Neural crest cell (in vitro differentiated cells): Measurements from ENCODE around the gene P2RY8. TPM values are rescaled to one million over a fixed set of nuclear protein-coding genes. Genes with fewer than 3 reads are reported as not detected.
"Not testable (repeated sequence)": the region's sequence is repeated elsewhere in the genome, so short reads cannot be mapped to it uniquely, and the experiment has no call there.

ENCODE experiments used
- DNase-seq: peaks from one replicate; pipeline ENCODE4 v3.0.0; 2021; ENCODE audit warnings: low read depth, mixed read lengths, low spot score
- H3K27ac Mint-ChIP-seq: one replicate; pipeline ENCODE4 v1.8.0; 2021; ENCODE audit warnings: mild to moderate bottlenecking, mixed read lengths; ENCODE audit not compliant: unreplicated experiment
- H3K27me3 Mint-ChIP-seq: 2 replicates; pipeline ENCODE4 v1.8.0; 2021; ENCODE audit warnings: low read depth, mild to moderate bottlenecking, mixed read lengths
- H3K36me3 Mint-ChIP-seq: 2 replicates; pipeline ENCODE4 v1.8.0; 2021; ENCODE audit warnings: low read depth, mild to moderate bottlenecking, mixed read lengths
- H3K4me1 Mint-ChIP-seq: 2 replicates; pipeline ENCODE4 v1.8.0; 2021; ENCODE audit warnings: mixed read lengths
- H3K4me3 Mint-ChIP-seq: one replicate; pipeline ENCODE4 v1.8.0; 2021; ENCODE audit warnings: mild to moderate bottlenecking, mixed read lengths
- H3K9me3 Mint-ChIP-seq: 2 replicates; pipeline ENCODE4 v1.8.0; 2021; ENCODE audit warnings: mixed read lengths
- total RNA-seq: library from RNA; stranded (reverse); gene quantifications from 2 replicates; pipeline ENCODE4 v1.2.1, GENCODE V29; 2021
- TF ChIP-seq, protein P1 (sequence below): fragments of 200-600 bp; sonication (generic); conservative IDR thresholded peaks from 2 replicates; pipeline ENCODE4 v1.5.0; 2021; ENCODE audit warnings: antibody characterized with exemption, mild to moderate bottlenecking

Gene P2RY8
- total RNA-seq, 1 donor from 2014 or later, result not detected

DNA sequence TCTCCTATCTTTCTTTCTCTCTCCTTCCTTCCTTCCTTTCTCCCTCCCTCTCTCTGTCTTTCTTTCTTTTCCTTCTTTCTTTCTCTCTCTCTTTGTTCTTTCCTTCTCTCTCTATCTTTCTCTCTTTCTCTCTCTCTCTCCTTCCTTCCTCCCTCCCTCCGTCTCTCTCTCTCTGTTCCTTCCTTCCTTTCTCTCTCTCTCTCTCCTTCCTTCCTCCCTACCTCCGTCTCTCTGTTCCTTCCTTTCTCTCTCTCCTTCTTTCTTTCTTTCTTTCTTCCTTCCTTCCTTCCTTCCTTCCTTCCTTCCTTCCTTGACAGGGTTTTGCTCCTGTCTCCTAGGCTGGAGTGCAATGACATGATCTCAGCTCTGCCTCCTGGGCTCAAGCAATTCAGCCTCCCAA is 24.2 kb upstream of the P2RY8 start:
- H3K27me3 Mint-ChIP-seq, result peaks cover 41% of the 10 kb centered on the region
- peaks cover 6% of the 10 kb centered on the region for H3K9me3 Mint-ChIP-seq
- H3K4me3 Mint-ChIP-seq, result no peak overlapping the region
- DNase-seq, result no peak
- H3K4me1 Mint-ChIP-seq, result no peaks in the 10 kb centered on the region
- H3K27ac Mint-ChIP-seq, result no peak overlapping the region
- TF ChIP-seq, protein P1, sequence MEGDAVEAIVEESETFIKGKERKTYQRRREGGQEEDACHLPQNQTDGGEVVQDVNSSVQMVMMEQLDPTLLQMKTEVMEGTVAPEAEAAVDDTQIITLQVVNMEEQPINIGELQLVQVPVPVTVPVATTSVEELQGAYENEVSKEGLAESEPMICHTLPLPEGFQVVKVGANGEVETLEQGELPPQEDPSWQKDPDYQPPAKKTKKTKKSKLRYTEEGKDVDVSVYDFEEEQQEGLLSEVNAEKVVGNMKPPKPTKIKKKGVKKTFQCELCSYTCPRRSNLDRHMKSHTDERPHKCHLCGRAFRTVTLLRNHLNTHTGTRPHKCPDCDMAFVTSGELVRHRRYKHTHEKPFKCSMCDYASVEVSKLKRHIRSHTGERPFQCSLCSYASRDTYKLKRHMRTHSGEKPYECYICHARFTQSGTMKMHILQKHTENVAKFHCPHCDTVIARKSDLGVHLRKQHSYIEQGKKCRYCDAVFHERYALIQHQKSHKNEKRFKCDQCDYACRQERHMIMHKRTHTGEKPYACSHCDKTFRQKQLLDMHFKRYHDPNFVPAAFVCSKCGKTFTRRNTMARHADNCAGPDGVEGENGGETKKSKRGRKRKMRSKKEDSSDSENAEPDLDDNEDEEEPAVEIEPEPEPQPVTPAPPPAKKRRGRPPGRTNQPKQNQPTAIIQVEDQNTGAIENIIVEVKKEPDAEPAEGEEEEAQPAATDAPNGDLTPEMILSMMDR, result no peak
- H3K36me3 Mint-ChIP-seq, result no peaks in the 10 kb centered on the region

DNA sequence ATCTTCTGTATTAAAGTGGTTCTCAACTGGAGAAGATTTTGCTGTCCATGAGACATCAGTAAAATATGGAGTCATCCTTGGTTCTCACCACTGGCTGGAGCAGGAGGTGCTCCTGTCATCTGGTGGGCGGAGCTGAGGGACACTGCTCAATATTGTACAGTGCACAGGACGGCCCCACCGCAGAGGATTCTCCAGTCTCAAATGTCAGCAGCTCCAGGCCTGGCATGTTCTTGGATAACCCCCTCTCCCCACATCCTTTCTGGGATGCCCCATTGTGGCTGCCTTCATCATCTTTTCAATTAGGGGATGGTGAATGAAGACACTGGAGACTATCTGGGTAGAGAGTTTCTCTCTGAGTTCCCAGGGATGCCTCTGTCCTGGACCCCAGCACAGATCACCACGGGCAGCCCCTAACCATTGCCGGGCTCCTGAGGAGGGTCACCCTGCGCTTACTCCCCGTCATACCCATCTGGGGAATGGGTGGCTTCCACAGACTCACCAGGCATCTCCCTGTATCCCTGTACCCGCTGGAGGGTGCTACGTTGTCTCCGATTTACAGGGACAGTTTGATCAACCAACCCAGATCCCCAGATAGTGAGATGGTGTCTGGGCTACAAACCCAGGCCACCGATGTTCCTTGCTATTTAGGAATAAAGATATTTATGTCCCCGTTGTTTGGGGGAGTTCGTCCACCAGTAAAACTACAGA is 21.9 kb upstream of the P2RY8 start:
- no peaks in the 10 kb centered on the region for H3K4me1 Mint-ChIP-seq
- TF ChIP-seq, protein P1, result no peak
- H3K9me3 Mint-ChIP-seq, result peaks cover 6% of the 10 kb centered on the region
- H3K27ac Mint-ChIP-seq, result no peak overlapping the region
- no peak for DNase-seq
- H3K36me3 Mint-ChIP-seq, result no peaks in the 10 kb centered on the region
- H3K4me3 Mint-ChIP-seq, result no peak overlapping the region
- peaks cover 32% of the 10 kb centered on the region for H3K27me3 Mint-ChIP-seq

DNA sequence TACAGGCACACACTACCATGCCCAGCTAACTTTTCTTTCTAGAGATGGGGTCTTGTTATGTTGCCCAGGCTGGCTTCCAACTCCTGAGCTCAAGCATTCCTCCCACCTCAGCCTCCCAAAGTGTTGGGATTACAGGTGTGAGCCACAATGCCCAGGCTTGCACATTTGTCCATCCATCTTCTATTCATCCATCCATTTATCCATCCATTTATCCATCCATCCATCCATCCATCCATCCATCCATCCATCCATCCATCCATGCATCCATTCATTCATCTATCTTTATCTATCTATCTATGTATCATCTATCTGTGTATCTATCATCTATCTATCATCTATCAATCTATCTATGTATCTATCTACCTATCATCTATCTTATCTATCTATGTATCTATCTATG is 20.5 kb upstream of the P2RY8 start:
- not testable (repeated sequence) for DNase-seq, H3K4me3 Mint-ChIP-seq, H3K4me1 Mint-ChIP-seq, H3K9me3 Mint-ChIP-seq, H3K27ac Mint-ChIP-seq, H3K36me3 Mint-ChIP-seq
- H3K27me3 Mint-ChIP-seq, result peaks cover 28% of the 10 kb centered on the region

GRCh38 chrX:1555370-1555769 is 18.4 kb upstream of the P2RY8 start:
- Mint-ChIP-seq H3K4me3 (no peak overlapping the region), H3K9me3 (peaks cover 6% of the 10 kb centered on the region)

GRCh38 chrX:1554469-1555210 is 17.7 kb upstream of the P2RY8 start:
- TF ChIP-seq, protein P1, result no peak
- H3K36me3 Mint-ChIP-seq, result no peaks in the 10 kb centered on the region
- H3K4me1 Mint-ChIP-seq, result no peaks in the 10 kb centered on the region
- peaks cover 6% of the 10 kb centered on the region for H3K9me3 Mint-ChIP-seq
- no peak overlapping the region for H3K4me3 Mint-ChIP-seq
- no peak for DNase-seq
- peaks cover 18% of the 10 kb centered on the region for H3K27me3 Mint-ChIP-seq
- no peak overlapping the region for H3K27ac Mint-ChIP-seq

More at GRCh38 chrX:1555370-1555769, 18.4 kb upstream of the P2RY8 start:
- peaks cover 20% of the 10 kb centered on the region for H3K27me3 Mint-ChIP-seq
- DNase-seq, result no peak
- no peaks in the 10 kb centered on the region for H3K4me1 Mint-ChIP-seq
- H3K36me3 Mint-ChIP-seq, result no peaks in the 10 kb centered on the region
- TF ChIP-seq, protein P1, result no peak
- no peak overlapping the region for H3K27ac Mint-ChIP-seq
